HL-60/S4 treated with retinoic acid at 250 ng/mL for 4 days and 3 days (cell line): Measurements from ENCODE around the gene TRMT2A.

Experiments used
- in situ Hi-C: fragments of 300-500 bp; cut with MboI; formaldehyde crosslinking; loops from 2 replicates; pipeline ENCODE4 v1.7.0; 2022; ENCODE audit warnings: low sequenced_read_pairs

Gene TRMT2A

DNA sequence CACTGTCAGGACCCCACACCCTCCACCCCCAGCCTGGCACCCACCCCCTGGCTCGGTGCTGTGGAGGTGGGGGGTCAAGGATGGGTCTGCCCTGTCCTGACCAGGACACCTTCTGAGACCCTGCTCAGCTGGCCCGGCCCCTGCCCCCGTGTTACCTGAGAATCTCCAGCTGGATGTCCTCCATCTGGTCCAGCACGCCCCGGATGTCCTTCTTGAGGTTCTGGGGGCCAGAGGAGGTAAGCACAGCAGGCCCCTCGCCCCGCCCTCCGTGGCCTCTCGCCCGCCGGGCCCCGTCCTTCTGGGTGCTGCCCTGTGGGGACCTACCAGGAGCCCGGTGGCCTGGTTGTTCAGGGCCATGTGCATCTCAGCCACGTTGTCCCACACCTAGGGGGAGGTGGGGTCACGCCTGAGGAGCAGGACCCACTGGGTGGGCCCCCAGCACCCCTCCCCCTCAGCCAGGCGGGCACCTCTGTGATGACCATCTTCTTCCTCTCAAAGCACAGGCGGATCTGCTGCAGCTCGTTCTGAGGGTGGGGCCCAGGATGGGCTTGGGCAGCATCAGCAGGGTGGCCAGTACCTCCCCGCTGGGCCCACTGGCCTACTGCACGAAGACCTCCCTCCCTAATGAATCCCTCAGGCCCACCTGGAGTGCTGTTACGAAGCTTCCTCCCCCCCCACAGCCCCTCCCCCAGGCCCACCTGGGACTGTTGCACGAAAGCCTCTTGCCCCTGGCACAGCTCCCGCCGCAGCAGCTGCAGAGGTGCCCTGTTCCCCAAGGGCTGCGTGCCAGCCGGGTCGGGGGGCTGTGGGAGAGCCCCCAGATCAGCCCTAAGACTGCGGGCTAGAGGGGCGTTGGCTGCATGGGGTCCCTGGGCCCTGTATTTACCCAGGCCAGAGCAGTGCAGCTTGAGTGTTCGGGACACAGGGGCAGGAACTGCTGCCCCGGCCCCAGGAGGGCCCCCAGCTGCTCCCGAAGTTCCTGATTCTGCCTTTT is 32.5 kb upstream of the TRMT2A start:
- in situ Hi-C loops: loop anchor here (10.0 kb wide), 1 partner anchor 115 kb away; the partner anchor contains the start of gene RTN4R

DNA sequence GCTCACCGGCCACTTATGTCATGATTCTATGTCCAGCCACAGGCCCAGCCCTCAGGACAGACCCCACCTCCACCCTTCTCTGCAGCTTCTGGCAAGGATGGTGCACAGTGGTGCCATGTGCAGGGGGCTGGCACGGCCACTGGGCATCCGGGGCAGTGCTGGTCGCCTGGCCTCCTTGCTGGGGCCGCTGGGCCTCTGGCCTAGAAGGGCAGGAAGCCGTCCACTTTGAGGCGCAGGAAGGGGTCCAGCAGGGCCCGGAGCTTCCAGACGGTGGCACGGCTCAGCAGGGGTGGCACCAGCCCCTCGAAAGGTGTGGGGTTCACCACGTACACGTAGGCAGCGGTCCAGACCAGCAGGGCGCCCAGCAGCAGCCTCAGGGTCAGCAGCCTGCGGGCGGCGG is 31.4 kb upstream of the TRMT2A start:
- in situ Hi-C loops: no loop called here

DNA sequence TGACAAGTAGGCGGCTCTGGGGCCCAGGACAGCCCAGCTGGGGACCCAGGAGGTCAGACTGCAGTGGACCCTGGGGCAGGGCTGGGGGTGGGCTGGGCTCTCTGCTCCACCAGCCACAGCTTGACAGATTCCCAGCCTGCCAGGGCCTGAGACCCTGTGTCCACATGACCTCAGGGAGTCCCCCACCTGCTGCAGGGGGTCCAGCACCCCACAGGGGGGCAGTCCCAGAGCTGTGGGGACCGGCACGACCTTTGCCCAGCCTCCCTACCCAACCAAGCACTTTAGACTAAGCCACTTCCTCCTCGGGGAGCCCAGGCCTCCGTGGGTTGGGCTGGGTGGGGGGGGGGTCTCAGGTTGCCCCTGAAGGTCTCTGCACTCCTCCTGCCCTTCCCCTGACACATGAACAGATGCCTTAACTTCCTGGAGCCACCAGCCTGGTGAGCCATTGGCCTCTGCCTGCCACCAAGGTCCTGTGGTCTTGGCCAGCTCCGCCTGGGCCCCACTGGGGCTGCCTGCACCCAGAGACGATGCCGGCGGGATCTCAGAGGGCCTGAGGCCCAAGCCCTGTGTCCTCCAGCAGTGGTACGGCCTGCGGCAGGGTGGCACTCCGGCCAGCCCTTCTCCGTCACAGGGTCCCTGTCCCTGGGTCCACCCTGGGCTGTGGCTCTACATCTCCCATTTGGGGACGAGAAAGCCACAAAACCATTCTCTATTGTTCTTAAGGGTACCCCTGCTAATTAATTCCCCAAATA is 30.4 kb upstream of the TRMT2A start:
- in situ Hi-C loops: no loop called here

DNA sequence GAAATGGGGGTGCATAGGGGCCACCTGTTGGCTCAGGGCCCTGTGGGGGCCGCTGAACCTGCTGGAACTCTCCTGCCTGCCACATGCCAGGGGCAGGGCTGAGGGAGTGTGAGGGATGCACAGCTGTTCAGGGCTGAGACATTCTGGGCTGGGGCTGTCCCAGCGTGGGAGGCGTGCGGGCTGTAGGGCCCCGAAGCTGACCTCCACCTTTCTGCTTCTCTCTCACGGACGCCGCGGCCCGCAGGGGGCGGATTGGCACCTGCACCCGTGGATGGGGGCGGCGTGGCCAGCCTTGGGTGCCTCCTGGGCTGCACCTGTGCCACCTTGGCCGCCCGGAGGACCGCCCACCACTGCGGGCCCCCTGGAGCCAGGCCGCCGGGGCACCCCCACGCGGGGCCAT is 29.8 kb upstream of the TRMT2A start:
- in situ Hi-C loops: no loop called here

DNA sequence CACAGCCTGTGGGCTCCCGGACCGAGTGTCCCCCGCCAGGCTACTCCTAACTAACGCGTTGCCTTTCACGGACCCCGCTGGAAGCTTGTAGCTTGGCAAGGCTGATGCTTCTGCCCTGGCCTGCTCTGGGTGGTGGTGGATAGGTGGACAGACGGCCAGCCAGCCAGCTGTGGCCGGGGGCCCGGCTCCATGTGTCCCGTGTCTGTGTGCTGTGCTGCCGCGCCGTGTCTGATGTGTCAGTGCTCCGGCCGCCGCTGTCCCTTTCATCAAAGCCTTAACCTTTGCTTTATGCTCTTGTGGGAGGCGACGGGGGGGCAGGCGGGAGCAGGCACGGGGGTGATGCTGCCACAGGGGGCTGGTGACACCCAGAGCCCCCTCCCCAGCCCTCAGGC is 28.8 kb upstream of the TRMT2A start:
- in situ Hi-C loops: no loop called here

DNA sequence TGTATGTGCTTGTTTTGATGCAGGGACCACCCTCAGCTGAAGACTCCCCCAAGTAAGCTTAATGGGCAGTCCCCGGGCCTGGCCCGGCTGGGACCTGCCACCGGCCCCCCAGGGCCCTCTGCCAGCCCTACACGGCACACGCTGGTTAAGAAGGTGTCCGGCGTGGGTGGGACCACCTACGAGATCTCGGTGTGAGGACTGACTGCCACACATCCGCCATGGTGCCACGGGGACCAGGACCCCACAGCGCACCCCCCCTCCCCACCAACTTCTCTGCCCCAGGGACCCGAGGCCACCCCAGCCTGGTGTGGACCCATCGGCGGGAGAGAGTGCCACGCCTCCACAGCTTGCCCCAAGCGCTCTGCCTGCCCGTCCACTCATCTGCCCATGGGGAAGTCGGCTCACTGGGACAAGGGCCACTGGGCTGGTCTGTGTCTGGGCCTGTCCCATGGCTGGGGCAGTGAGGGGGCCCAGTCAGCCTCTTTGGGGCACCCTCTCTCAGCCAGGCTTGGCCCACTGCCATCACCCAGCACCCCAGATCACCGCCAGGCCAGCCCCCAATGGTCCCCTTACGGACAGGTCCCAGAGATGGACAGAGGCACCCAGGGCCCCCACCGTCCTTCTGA is 28.3 kb upstream of the TRMT2A start:
- in situ Hi-C loops: no loop called here

DNA sequence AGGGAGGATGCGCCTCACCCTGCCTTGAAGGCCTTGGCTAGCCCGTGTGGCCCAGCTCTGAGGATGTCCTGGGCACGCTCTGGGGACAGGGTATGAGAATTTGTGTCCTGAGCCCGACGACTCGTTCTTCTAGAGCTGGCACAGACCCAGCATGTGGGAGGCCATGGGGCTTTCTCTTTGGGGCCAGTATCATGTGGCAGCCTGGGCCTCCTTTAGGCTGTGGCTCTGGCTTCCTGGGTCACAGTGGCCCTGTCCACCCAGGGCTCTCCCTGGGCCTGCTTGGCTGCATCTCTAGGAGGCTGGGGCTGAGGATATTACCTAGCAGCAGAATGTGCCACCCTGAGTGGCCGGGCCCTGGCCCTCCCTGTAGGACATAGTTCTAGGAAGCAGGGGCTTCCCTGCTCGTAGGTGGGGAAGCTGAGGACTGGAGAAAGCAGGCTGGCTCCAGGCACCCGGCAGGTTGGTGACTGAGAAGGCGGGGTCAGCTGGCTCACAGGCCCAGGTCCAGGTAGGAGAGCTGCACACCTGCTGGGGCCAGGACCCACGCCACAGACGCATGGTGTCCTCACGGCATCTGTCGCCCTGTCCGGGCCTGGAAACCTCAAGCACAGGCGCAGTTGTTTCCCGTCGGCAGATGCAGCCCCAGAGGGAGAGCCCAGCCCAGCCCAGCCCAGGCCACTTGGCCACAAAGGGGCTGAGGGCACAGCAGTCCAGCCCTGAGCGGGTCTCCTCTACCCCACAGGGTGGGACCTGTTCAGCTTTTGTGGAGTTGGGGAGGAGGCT is 27.0 kb upstream of the TRMT2A start:
- in situ Hi-C loops: no loop called here

DNA sequence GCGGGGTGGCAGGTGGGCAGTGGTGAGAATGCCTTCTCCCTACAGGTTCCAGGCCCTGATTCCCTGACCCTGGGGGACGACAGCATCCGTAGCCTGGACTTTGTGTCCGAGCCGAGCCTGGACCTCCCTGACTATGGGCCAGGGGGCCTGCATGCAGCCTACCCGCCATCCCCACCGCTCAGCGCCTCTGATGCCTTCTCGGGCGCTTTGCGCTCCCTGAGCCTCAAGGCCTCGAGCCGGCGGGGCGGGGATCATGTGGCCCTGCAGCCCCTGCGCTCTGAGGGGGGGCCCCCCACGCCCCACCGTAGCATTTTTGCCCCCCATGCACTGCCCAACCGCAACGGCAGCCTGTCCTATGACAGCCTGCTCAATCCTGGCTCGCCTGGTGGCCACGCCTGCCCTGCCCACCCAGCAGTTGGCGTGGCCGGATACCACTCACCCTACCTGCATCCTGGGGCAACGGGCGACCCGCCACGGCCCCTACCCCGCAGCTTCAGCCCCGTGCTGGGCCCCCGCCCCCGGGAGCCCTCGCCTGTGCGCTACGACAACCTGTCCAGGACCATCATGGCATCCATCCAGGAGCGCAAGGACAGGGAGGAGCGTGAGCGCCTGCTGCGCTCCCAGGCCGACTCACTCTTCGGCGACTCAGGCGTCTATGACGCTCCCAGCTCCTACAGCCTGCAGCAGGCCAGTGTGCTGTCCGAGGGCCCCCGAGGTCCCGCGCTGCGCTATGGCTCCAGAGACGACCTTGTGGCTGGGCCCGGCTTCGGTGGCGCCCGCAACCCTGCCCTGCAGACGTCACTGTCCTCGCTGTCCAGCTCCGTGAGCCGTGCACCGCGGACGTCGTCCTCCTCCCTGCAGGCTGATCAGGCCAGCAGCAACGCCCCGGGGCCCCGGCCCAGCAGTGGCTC is 25.9 kb upstream of the TRMT2A start:
- in situ Hi-C loops: no loop called here

DNA sequence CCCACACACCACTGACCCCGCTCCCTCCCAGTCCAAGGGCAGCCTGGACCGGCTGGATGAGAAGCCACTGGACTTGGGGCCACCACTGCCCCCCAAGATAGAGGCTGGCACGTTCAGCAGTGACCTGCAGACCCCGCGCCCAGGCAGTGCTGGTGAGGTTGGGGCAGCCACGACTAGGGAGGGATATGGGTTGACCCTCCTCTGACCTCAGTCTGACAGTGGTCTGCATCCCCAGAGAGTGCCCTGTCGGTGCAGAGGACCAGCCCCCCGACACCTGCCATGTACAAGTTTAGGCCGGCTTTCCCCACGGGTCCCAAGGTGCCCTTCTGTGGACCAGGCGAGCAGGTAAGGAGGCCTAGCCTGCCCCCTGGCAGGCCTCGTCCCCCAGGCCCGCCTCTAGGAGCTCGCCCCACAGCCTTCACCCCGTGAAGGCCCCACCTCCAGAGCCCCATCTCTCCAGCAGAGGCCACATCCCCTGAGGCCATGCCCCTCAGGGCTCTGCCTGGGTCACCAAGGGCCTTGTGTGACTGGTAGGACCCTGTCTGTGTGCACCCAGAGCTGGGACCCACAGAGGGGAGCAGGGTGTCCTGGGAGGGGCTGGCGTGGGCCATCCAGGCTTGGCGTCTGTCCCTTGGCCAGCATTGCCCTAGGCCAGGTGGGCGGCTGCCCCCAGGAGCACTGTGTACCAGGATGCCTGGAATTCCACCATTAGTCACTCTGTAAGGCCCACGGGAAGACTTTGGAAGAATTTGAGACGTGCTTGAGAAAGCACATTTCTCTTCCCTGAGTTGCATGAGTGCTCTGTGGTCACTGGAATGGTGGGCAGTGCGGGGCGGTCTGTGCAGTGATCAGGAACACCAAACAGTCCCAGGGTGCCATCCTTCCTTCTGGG is 24.4 kb upstream of the TRMT2A start:
- in situ Hi-C loops: no loop called here

DNA sequence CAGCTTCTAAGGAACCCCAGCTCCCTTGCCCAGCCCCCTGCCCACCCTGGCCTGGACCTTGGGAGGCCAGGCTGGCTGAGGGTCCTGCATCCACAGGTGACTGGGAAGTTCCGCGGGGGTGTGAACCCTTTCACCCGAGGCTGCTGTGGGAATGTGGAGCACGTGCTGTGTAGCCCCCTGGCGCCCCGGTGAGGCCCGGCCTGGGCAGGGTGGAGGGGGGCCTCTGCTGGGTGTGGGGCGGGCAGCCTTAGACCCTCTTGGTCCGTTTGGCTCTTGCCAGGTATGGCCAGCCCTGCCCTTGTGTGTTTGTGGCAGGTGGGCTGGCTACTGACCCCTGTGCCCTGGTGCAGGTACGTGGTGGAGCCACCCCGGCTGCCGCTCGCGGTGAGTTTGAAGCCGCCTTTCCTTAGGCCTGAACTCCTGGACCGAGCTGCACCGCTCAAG is 23.5 kb upstream of the TRMT2A start:
- in situ Hi-C loops: no loop called here

DNA sequence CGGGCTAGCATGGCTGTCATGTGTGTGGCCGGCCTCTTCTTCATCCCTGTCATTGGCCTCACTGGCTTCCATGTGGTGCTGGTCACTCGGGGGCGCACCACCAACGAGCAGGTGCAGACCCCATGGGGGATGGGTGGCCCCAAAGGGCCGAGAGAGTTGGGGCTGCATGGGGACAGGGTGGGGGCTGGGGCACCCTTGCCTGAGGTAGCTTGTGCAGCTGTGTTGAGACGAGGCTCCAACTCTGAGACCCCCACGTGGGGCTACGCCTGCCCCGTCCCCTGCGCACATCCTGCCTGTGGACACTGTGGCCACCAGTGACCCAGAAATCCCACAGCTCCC is 23.1 kb upstream of the TRMT2A start:
- in situ Hi-C loops: no loop called here

DNA sequence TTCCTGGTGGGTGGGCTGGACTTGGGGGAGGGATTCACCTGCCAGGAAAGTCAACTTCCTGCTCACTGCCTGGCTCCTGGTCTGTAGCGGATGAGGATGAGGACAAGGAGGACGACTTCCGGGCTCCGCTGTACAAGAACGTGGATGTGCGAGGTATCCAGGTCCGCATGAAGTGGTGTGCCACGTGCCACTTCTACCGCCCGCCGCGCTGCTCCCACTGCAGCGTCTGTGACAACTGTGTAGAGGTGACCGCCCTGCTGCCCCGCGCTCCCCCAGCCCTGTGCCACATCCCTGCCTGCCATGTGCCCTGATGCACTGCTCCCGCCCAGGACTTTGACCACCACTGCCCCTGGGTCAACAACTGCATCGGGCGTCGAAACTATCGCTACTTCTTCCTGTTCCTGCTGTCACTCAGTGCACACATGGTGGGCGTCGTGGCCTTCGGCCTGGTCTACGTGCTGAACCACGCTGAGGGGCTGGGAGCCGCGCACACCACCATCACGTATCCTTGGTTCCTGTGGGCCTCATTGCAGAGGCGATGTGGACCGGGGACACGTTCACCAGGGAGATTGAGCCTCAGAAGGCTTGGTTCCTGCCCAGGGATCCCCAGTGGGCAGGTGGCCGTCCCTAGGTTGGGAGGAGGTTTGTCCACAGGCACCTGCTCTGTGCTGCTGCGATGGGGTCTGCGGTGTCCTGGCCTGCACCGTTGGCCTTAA is 22.5 kb upstream of the TRMT2A start:
- in situ Hi-C loops: no loop called here

DNA sequence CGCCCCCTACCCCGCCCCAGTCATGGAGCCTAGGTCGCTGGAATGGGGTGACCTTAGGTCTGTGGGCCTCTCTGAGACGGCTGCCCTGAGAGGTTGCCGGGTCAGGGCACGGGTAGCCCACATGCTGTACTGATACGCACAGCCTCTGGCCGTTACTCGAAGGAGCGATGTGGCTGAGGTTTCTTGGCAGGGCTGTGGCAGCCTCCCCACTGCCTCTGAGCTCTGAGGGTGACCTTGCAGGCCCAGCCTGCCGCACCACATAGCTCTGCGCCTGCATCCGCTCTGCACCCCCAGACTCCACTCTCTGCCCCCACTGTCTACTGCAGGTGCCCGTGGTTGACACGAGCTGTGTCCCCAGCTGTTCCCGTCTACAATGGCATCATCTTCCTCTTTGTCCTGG is 21.8 kb upstream of the TRMT2A start:
- in situ Hi-C loops: no loop called here

DNA sequence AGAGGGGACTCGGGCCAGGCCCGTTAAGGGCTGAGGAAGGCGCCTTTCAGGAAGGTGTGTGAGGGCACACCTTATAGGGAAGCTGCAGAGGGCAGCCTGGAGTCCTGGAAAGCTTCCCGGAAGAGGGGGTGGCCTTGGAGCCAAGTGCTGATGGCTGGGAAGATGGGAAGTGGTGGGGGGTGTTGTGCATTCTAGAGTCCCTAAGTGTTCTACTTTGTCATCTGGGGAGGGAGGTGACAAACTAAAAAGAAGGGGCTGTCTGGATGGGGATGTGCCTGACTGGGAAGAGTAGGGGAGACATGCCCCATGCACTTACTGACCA is 21.4 kb upstream of the TRMT2A start:
- in situ Hi-C loops: no loop called here

DNA sequence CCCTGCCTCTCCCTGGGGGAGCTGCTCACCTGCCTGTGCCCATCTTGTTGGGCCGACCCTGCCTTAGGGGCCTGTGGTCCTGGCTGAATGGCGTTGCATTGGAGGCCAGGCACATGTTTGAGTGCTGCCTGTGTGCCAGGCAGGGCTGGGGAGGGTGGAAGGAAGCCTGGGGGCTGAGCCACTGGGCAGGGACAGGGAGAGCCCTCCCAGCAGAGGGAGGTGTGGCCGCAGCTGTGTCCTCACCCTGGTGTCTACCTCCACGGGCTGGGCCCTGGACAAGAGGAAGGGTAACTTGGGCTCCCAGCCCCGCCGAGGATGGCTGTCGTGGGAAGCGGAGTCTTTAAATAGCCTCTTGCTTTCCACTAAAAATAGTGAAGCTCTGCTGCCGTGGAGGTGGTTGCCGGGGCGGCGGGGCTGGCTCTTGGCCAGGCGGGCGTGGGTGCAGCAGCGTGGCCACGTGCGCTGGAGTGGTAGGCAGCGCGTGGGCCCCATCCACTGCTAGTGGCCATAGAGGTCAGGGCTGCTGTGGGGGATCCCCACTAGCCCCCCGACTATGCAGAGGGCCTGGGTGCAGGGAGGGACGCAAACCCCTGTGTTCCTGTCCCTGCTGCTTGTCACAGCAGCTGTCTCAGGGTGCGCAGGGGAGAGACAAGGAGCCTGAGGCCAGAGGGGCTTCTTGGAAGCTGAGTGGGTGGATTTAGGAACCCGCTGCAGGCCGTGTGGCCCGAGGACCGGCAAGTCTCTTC is 20.8 kb upstream of the TRMT2A start:
- in situ Hi-C loops: no loop called here

DNA sequence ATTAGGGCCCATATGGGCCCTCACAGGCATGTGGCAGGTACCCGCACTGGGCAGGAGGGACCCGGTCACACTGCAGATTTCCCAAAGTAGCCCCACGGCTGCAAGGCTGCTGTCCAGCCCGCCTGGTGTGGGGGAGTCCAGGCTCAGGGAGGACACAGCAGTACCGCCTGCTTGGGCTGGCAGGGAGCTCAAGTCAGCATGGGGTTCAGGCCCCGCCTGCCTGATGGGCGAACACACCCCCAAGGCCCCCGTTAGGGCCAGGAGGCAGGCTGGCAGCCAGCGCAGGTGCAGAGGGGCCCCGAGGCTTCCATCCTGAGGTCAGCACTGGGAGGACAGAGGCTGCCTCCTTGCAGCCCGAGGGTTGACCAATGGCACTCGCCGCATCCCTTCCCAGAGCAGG is 20.1 kb upstream of the TRMT2A start:
- in situ Hi-C loops: no loop called here

DNA sequence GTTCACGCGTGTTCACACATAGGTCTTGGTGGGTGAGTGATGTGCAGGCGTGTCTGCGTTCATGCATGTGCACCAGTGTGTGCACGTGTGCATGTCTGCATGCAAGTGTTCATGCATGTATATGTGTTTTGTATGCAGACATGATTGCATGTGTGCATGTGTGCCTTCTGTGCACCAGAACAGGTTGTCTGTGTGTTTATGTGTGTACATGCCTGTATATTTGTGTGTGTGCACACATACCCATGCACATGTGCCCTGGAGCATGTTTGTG is 19.5 kb upstream of the TRMT2A start:
- in situ Hi-C loops: no loop called here
